ENCODE results near the gene PAFAH1B2.
"Not testable (repeated sequence)": the region's sequence is repeated elsewhere in the genome, so short reads cannot be mapped to it uniquely, and the experiment has no call there.

Gene PAFAH1B2, protein sequence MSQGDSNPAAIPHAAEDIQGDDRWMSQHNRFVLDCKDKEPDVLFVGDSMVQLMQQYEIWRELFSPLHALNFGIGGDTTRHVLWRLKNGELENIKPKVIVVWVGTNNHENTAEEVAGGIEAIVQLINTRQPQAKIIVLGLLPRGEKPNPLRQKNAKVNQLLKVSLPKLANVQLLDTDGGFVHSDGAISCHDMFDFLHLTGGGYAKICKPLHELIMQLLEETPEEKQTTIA

DNA sequence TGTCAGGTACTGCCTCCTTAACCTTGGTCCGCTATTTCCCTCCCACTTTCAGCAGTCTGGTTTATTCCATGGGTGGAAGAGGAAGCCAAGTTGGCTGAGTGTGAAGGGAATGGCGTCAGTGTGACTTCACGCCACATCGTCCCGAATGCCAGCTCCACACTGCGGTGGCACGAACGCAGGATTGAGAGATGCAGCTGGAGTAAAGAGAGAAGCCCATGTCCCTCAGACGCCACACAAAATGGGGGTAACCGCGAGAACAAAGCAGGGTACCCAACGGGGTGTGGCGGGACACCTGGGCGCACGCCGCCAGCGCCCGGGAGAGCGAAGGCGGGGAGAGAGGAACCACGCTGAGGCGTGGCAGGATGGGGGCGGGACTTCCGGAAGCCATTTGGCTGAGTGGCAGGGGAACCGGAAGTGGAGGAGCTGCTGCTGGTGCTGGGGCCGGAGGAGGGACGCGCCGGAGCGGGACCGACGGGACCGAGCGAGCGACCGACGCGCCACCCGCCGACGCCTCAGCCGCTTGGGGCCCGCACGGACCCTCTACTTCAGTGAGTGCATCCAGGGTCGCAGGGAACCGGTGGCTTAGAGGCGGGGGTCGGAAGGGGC lies at the start of gene PAFAH1B2:
TSS of gene PAFAH1B2 (plus strand) at position 417 of the 606 bp plus-strand sequence. CDS start 8,161 bp downstream, outside the sequence.
- DNase-seq (ENCODE audit: low read depth): peak; percentile 86

DNA sequence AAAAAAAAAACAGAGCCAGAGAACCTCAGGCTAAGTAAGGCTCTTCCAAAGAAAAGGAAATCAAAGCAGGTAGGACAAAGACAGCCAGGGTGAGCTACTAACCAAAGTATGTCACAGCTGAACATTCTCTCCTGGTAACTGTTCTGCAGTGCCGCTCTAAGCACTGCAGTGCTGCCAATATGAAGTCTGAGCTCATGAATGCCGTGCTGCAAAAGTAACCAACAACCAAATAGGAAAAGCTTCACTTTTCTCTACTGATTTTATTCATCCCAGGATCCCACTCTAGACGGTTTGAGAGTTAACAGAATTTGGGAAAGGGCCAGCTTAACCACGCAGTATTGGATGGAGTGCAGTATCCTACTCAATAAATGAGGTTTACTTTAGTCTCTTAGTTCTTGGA lies 49.3 kb upstream of the PAFAH1B2 start:
- no peak for DNase-seq (ENCODE audit: low read depth)

DNA sequence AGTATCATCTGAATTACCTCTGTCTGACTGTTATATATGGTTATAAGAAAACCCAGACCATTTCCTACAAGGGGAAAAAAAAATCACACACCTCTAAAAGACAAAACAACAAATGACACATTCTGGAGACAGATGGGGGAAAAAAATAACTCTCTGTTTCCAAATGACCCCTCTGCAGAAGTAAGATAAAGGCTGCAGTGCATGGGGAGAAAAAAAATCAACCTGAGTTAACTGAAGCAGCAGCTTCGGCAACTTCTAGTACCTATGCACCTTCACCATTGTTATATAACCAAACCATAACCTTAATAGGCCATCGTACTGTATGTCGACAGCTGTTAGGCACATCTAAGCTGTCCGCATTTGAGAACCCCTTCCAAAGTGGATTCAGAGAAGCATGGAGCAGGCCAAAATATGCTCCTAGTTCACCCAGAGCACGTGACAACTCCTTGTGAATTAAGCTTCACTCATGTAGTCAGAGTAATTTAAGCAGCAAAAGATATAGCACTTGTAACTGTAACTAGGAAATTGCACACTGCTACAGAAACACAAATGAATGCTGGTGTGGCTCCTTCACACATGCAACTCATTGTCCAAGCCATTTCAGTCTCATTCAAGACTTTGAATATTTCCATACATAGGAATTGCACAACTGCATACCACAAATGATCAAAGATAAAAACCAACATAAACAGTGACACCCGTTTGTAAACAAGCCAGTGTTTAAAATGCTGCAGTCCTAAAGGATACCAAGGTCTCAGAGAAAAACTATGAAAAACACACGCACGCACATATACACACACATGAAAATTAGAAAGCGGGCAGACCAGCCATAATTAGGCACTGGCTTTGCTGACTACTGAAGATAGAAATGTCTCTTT lies 48.6 kb upstream of the PAFAH1B2 start:
- no peak for DNase-seq (ENCODE audit: low read depth)

DNA sequence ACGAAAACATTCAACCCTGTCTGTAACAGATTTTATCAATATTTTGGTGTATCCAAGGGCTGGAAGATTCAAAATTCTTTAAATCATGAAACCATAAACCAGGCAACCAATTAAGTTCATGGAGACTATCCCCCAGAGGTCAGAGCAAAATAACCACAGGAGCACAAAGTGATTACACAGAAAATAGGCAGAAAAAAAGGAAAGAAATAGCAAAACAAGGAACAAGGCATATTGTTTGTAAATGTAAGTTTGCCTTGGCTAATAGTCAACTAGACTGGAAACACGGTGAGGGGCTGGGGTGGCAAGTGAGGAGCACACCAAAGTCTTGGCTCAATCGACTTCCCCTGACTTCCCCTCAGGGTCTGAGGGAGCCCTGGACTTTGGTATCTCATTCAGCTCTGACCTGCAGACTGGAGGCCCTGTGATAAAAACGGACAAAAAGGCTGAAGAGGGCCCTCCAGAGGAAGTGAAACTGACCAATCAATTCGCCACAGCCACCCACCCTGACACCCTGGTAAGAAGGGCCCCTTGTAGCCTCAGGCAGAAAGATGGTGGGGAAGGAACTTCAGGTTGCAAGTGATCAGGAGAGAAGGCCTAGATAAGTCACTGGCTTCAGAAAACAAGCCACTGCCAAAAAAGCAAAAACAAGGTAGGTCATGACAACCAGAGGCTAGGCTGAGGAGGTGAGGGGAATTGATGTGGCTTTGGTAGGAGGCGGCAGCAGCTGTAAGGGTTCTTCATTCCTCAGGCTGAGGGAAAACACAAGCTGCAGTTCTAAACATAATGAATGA lies 47.7 kb upstream of the PAFAH1B2 start:
- no peak for DNase-seq (ENCODE audit: low read depth)

DNA sequence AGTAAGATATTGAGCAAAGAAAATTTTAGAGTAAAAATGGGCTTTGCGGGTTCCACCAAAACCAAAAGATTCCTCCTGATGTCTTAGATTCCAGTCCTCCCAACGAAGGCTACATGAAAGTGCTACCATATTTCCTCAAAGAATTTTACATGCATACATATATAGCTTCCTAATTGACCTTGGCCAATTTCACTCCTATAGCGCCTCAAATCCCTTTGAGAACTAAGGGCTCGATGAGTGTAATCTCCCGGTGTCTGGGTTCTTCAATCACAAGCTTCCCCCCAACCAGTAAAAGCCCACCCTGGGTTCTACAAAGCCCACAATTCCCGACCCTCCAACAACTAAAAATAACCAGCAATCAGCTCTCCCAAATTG lies 47.1 kb upstream of the PAFAH1B2 start:
- DNase-seq (ENCODE audit: low read depth): no peak

DNA sequence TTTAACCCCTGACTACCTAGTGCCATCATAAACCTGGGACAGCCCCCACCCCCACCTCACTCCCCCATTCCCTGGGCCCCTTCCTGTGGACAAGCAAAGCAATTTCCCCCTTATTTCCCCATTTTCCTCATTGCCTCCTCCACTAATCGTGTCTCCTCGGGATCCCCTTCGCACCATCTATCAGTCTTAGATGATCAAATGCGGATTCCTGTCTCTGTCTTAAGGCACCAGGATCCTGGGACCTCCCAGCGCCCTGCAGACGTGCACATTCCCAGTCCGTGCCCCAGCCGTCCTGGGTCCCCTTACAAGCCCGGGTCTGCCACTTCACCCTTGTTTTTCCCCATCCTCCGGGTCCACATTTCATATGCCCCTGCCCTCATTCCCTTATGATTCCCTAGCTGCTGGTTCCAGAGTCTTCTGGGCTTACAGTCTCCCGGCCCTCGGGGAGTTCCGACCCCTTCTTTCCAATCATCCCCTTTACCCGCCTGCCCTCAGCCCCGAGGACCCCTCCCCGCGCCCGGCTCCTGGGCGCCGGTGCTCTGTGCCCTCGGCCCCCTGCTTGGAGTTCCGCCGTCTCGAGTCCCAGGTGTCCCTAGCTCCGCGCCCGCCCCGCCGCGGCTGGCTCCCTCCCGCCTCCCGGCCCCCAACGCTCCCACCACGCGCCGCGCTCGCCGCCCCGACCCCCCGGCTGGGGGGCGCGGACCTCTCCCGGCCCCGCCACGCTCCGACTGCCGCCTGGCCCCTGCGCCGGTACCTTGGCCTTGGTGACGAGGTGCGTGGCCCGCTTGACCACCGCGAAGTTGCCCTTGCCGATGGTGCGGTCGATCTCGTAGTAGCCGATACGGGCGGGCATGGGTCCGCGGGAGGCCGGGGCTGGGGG lies 46.5 kb upstream of the PAFAH1B2 start:
- no peak for DNase-seq (ENCODE audit: low read depth)

DNA sequence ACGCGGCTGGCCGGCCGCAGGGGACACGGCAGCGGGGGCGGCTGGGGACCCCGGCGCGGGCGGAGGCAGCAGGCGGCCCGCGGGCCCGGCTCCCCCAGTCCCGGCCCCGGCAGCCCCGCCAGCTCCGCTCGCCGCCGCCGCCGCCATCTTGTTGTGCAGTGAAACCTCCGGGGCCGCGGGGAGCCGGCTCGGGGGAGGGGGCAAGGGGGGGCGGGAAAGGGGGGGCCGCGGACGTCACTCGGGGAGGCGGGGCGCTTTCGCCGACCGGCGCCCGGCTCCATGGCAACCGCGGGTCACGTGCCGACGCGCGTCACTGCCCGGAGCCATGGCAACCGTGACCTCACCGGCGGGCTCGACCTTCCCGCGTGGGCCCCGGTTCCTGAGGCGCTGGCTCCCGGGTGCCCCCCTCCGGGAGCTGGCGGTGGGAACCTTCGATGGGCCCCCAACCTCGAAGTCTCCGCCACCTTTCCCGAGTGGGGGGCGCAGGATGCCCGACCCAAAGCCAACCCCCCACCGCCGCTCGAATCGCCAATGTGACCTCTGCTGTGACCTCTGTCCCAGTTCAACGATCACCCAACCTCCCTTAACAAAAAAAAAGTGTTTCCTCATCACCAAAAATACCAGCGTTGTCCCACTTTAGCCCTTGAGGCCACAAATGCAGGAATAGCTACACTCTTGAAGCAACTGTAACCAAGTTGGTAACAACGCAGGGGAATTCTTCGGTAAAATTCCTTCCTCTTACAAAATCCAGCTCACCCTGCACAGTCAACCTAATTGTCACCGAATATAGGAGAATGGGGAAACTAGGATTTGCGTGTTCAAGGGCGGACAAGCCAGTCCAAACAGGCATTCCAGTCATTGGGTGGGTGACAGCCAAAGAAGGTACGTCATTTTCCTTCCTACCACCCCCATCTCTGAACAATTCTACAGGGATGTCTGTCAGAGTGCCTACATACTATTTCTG lies 45.5 kb upstream of the PAFAH1B2 start, which contains the start of gene SIK3:
TSS of gene SIK3 (minus strand) at position 160 of the 964 bp plus-strand sequence. CDS start at position 147, 13 bp downstream.
- DNase-seq (ENCODE audit: low read depth): peak; percentile 88

DNA sequence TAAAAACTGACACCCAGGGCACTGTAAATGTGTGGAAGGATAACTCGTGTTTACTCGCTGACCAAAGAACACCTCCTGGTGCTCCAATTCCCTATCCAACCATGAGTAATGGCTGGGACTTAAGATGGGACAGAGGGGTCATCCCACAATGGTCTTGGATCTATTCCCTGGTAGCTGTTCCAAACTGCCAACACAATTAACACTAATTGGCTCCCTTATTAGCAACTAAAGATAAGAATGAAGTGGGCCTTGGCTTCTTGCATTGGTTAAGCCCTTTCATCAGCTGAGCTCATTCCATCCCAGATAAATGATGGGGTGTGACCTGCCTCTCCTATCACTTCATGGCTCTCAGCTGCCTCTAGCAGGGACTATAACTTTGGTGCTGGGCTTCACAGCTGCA lies 44.4 kb upstream of the PAFAH1B2 start:
- no peak for DNase-seq (ENCODE audit: low read depth)

DNA sequence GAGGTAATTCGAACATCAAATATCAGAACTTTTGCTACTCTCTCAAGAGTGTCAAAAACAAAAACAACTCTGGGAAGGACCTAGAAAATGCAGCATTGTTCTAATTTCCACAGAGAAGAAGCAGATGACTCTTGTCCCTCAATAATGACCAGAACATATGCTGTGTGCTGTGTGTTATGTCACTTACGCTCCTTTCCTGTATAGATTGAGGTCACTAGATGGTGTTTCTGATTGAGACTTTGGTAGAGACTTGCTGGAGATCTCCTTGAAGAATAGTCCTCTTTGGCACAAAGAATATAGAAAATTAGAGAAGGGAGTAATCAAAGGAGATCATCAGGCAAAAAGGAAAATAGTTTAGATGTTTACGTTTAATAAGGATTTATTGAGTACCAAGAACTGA lies 43.5 kb upstream of the PAFAH1B2 start:
- no peak for DNase-seq (ENCODE audit: low read depth)

DNA sequence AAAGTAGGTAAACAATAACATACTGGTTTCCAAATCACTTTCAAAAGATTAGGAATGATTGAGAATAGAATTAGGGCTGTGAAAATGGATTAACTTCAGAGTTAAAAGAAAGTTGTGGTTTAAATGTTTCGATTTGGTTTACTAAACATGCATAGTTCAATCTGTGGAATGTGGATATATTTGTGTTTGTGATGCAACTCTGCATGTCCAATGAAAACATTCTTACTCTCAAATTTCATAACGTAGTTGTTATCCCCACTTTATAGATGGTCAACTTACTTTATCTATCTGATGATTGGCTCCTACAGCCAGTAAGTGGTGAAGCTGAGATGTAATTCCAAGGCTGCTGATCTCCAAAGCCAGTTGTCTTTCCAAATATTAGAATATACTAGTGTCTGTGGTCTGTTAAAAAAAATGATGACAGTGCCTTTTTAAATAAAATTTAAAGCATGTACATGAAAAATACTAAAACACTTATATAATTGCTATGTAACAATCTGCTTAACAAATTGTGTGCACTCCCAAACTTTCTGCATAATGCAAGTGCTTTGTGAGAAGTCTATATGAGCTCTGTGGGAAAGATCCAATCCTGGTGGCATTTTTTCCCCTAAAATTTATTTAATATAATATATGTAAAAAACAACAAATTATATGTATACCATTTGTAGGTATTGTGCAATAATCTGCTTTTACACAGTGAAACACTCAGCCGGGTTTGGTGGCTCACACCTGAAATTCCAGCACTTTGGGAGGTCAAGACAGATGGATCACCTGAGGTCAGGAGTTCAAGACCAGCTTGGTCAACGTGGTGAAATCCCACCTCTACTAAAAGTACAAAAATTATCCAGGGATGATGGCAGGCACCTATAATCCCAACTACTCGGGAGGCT lies 36.1 kb upstream of the PAFAH1B2 start:
- DNase-seq (ENCODE audit: low read depth): no peak

DNA sequence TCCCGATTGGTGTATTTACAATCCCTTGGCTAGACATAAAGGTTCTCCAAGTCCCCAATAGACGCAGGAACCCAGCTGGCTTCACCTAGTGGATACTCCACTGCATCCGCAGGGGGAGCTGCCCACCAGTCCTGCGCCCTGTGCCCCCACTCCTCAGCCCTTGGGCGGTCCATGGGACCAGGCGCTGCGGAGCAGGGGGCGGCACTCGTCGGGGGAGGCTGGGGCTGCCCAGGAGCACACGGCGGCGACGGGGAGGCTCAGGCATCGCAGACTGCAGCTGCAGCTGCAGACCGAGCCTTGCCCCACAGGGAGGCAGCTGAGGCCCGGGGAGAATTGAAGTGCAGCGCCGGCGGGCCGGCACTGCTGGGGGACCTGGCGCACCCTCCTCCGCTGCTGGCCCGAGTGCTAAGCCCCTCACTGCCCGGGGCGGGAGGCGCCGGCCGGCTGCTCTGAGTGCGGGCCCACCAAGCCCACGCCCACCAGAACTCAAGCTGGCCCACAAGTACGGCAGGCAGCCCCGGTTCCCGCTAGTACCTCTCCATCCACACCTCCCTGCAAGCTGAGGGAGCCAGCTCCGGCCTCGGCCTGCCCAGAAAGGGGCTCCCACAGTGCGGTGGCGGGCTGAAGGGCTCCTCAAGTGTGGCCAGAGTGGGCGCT lies 33.7 kb upstream of the PAFAH1B2 start:
- DNase-seq (ENCODE audit: low read depth): no peak

DNA sequence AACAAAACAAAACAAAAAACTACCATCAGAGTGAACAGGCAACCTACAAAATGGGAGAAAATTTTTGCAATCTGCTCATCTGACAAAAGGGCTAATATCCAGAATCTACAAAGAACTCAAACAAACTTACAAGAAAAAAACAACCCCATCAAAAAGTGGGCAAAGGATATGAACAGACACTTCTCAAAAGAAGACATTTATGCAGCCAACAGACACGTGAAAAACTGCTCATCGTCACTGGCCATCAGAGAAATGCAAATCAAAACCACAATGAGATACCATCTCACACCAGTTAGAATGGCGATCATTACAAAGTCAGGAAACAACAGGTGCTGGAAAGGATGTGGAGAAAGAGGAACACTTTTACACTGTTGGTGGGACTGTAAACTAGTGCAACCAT lies 31.6 kb upstream of the PAFAH1B2 start:
- not testable (repeated sequence) for DNase-seq (ENCODE audit: low read depth)

DNA sequence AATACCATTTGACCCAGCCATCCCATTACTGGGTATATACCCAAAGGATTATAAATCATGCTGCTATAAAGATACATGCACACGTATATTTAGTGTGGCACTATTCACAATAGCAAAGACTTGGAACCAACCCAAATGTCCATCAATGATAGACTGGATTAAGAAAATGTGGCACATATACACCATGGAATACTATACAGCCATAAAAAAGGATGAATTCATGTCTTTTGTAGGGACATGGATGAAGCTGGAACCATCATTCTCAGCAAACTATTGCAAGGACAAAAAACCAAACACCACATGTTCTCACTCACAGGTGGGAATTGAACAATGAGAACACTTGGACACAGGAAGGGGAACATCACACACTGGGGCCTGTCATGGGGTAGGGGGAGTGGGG lies 31.1 kb upstream of the PAFAH1B2 start:
- DNase-seq (ENCODE audit: low read depth): not testable (repeated sequence)

DNA sequence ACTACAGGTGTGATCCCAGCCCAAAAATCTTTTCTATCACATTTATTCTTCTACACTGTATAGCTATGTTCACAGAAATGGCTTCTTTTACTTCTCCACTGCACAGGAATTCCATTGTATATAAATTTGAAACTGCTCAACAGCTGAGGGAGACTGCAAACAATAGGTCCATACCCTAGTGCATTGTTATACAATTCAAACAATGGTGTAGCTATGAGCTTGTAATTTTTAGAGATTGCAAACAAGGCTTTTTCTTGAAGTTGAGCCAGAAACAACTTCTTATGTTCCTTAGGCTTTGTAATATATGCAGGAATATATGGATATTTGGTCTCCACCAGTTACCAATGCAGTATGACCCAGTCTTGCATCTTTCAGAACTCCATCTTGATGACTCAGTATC lies 26.4 kb upstream of the PAFAH1B2 start:
- DNase-seq (ENCODE audit: low read depth): no peak

DNA sequence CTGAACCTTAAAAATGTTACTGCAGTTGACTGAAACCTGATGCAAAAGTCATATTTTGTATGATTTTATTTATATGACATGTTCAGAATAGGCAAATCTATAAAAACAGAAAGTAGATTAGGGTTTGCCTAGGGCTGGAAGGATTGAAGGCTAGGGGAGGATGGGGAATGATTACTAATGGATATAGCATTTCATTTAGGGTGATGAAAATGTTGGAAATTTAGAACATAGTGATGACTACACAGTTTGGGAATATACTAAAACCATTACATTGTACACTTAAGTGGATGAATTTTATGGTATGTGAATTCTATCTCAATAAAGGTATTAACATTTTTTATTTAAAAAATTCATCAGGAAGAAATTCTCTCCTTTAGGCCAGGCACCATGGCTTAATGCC lies 22.9 kb upstream of the PAFAH1B2 start:
- no peak for DNase-seq (ENCODE audit: low read depth)

DNA sequence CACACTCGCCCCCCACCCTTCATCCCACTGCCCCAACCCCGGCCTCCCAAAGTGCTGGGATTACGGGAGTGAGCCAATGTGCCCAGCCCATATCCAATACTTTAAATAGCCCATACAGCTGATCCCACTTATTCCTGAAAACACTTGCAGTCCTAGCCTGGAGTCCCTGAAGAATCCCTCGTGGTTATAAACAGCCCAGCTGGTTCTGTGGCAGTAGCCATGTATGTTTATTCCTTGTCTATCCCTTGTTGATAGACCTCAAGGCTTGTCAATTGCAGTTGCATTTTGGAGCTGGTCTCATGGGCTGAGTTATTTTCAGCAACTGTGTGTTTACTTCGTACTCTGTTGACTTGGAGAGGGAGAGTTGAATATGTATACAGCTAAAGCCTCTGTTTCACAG lies 21.5 kb upstream of the PAFAH1B2 start:
- DNase-seq (ENCODE audit: low read depth): no peak

DNA sequence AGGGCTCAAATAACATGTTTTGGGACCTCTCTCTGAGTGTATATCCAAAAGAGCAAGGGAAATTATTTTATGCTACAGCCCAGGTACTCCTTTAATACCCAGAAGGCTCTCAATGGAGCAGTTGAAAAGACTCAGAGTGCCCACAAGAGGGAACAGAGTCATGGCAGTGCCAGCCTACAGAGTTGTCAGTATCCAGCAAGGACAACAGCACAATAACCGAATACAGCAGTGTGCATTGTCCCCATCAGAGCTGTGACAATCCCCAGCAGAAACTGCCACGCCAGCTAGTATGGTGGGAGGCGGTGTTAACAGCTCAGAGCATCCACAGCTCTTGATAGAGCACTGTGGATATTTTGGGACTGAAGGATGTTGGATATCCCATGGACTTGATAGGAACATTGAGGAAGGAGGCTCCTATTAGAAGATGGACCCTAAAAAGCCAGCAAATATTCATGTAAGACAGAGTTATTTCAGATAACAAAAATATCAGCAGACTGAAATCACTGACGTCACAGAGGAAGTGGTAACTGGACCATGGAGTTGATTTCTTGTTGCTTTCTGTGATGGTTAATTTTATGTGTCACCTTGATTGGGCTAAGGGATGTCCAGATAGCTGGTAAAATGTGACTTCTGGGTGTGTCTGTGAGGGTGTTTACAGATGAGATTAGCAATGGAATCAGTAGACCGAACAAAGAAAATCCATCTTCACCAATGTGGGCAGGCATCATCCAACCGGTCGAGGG lies 17.7 kb upstream of the PAFAH1B2 start:
- no peak for DNase-seq (ENCODE audit: low read depth)
